Stimulated activated CD8-positive, alpha-beta memory T cell treated with anti-CD3 and anti-CD28 coated beads, Interleukin-7, amount 100 ng/mL, for 4 hours (primary cell): ENCODE results near the gene KIF26B.

ENCODE experiments used
- DNase-seq, 2 donors: peaks; one replicate each; pipeline ENCODE4 v3.0.0-alpha.2; 2020; ENCODE audit warnings: low read depth in 2 of 2

KIF26B gene

DNA sequence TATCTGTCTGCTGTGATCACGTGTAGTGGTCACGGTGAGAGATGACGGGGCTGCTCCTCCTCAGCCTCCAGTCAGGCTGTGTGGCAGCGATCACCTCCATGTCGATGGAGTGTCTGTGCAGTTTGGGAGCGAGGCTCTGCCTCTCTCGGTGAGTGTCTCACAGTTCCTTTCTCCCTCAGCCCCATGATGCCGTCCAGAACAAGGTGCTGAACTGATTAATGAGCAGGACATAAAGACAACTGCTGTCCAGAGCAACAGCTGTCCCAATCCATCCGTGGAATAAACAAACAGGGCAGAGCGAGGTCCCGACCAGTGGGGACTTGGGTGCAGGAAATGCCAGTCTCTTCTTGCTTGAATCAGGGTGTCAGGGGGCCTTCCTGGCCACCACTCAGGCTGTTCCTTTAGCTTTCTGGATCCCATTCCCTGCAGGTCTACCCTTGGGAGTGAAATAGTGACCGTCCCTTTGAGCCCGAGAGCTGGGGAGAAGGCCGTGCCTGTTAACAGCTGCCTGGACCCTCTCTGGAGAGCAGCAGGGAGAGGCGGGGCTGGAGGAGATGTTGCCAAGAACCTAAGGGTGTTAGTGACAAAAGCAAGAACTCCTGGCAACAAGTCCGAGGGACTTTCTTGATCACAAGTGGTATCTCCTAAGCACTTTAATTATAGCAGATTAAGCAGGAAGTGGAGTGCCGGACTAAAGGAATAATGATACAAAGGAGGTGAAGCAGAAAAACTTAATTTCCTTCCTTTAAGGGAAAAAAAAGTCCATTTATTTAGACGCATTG, 443.9 kb downstream of the KIF26B start:
- DNase-seq: no peak

DNA sequence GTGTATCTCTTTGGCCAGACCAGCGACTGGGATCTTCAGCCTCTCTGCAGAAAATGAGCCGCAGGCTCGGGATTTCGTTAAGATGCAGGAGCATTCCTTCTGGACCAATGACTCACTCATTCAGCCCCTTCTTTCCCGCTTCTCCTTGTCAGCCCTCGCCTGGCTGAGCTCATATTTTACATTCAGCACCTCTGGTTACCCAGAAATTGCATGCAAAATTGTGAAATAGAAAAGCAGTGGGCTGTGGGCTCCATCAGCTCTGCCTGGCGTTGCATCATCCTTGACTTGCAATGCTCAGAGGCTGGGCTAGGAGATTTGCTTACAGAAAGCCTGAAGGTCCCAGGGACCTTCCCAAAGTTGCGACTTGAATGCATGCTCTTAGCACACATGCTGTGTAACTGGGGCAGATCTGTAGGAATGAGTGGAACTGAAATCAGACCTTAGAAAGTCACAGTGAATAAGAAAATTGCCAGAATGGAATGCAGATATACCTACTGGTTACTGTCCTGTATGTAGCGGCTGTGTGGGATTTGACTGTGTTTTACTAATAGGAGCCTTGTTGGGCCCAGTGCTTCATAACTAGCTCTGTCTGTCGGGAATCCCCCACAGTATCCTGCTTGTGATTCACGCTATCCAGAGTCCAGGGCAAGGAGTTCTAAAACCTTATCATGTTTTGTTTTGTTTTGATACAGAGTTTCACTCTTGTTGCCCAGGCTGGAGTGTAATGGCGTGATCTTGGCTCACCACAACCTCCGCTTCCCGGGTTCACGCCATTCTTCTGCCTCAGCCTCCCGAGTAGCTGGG, 444.8 kb downstream of the KIF26B start:
- no peak for DNase-seq

- no peak for DNase-seq
These were observed 445.9 kb downstream of the KIF26B start for GRCh38 chr1:245600658-245601057.

DNA sequence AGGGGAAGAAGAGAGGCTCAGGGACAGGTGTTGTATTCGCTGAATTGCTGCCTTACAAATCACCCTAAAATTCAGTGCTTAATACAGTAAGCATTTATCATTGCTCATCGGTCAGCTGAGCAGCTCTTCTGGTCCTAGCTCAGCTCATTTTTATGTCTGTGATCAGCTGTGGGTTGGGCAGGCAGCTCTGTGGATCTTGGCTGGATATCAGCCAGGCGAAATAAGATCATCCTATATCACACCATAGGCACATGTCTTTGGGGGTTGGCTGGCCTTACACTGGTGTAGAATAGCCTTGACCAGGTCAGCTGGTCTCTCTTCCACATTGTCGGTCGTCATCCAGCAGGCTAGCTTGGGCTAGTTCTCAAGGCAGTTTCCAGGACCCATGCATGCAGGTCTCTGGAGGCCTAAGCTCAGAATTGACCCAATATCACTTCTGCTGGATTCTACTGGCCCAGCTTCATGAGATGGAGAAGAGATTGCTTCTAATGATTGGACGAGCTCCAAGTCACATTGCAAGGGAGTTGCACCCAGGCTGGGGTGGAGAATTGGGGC, 448.6 kb downstream of the KIF26B start:
- no peak for DNase-seq

DNA sequence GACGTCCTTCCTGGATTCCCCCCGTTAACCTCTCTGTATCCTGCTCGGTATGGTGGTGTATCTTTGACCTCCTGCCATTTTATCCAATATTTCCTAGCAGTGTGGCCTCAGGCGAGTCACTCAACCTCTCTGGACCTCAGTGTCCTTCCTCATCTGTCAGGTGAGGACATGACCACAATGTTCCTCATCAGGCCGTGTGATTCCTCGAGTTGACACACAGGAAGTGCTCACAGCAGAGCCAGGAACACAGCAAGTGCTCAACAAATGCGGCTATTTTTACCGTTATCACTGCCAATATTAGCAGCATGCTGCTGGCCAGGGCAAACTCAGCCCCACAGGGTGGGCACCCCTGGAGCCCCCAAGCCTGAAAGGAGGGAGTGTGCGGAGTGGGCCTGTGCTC, 450.2 kb downstream of the KIF26B start:
- no peak for DNase-seq

DNA sequence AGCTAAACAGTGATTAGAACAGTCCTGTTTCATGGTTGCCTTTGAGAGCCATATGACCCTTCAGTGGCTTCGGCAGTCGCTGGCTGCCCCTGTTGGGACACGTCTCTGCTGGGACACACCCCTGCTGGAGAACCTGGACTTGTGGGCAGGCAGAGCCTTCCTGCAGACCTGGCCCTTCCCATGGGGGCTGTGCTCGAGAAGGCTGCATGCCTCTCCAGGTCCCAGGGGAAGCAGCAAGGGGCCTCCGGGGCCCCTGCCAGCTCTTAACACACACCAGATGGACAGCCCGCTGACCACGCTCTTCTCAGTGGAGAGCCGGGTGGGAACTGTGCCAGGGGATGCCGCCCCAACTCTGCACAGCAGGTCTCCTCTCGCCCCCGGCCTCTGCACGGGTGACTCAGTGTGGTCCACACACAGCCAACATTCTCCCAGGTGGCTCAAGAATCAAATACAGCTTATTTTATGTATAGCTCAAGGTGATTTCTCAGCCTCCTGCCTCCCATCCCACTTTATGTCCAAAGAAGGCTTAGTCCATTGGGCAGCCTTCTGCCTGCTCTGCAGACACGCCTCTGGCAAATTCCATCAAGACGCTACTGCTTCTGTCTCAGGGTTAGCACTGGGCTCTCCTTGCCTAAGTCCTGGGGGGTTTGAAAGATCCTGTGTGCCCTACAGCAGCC, 450.8 kb downstream of the KIF26B start:
- DNase-seq: no peak

DNA sequence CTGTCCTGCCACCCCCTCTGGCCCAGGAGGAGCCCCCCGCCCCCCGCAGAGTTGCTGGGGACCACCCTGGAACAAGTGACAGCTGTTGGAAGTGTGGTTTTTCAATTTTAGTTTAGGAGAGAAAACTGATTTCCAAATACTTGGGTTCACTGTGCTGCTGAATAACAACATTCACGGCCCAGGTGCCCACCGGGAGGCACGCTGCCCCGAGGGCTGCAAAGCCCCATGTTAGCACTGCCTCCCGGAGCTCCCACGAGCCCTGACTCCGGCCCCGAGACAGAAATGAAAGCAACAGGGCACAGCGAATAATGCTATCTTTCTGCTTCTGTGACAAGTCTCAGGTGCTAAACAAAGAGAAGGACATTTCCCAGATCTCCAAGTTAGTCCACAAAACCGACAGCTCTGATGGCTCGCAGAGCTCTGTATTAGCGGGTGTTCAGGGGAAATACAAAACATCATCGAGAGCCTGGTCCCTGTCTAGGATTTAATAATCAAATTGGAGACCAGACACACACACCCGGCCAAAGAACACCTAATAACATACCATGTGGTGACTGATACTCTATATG, 451.5 kb downstream of the KIF26B start:
- no peak for DNase-seq

GRCh38 chr1:245608271-245608670, 453.5 kb downstream of the KIF26B start:
- DNase-seq: no peak

DNA sequence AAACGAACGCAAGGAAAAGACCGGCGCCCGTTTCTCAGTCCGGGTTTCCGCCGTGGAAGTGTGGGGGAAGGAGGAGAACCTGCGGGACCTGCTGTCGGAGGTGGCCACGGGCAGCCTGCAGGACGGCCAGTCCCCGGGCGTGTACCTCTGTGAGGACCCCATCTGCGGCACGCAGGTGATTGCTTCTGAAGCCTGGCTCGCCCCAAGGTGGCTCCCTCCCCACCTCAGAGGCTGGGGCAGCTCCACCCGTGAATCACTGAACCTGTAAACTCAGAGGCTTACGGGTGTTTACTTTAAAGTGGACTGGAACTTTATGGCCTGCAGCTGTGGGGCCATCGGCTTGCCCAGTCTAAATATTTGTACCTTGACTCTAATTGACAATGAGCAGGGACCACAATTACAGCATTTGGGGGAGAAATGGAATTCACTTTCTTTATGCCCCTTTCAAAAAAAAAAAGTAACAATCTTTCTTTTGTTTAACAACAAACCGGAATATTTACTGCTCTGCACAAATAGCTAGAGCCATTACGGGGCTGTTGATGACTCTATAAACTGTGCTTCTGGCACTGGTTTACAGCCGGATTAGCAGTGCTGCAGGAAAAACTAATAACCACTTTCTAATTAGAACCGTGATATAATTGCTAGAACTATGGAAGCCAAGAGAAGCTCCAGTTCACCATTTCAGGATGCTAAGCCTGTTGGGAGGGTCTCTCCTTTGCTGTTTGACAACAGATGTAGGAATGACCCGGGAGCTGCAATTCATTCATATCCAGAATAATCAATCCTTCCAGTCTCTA, 454.8 kb downstream of the KIF26B start:
- DNase-seq: no peak

- no peak for DNase-seq
These were observed 456.5 kb downstream of the KIF26B start for GRCh38 chr1:245611251-245611650.

DNA sequence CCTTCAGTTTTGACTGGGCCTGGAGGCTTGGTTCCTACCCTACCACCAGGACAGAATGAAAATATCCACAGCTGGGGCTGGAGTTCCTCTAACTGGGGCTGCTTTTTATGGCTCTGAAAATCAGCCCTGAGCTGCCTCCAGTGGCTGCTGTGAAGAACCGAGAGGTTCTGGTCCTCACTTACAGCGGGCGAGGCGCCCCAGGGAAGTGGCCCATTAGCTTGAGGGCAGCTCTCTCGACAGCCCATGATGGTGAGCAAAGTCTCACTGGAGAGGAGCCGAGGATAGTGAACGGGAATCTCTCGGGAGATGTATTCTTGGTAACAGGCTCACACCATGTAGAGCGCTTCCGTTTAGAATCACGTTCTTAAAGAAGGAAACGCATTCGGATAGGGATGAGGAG, 459.7 kb downstream of the KIF26B start:
- no peak for DNase-seq

DNA sequence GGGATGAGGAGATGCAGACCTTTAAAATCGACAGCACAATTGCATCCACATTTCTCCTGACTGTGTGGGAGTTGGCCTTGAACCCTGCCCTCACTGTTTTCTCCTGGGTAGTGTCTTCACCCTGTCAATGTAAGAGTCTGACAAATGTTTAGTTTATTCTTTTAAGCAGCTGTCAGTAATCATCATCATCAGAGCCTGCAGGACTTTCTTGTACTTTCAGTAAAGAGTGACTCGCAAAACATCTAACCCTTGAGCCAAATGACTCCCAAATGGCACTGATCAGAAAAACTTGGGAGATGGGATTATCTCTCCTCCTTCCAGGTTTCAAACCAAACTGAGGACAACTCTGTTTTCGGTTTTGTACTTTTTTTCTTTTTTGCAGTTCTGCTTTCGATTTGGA, 460.2 kb downstream of the KIF26B start:
- DNase-seq: no peak

GRCh38 chr1:245621589-245621988, 466.8 kb downstream of the KIF26B start:
- DNase-seq: no peak

DNA sequence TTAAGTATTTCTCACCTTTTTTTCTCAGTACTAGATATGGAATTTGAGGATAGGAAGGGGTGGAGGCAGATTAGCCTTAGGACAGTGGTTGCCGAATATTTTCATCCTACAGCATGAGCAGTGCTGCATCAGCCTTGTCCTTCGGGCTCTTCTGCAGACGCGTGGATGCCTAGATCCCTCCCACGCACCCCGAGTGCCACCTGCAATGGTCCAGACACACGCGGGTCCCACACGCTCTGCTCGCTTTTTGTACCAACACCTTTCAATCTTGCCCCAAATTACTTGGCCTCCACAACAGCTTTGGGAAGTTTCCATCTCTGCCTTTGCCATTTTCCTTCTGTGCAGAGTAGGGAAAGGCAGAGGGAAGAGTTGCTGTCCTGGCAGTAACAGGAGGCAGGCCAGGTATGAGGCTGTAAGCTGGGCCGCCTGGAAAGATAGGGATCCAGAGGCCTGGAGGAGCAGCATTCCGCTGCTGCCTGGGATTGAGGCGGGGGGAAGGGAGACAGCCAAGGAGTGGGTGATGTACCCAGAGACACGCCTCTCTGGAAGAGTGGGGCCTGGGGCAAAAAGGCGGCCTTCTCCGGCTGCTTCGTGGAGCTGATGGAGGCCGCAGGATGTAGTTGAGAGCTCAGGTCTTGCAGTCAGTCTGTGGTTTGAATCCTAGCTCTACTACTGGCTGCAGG, 467.7 kb downstream of the KIF26B start:
- no peak for DNase-seq

DNA sequence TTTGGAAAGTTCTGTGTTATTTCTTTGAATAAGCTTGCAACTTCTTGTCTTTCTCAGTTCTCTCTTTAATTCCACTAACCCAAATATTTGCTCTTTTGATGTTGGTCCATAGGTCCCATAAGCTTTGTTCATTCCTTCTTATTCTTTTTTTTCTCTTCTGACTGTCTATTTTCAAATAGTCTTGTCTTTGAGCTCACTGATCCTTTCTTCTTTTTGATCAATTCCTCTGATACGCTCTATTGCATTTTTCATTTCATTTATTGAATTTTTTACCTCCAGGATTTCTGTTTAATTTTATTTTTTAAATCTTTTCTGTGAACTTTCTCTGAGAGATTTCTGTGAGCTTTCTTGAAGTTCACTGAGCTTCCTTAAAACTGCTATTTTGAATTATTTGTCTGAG, 486.6 kb downstream of the KIF26B start:
- DNase-seq: no peak

GRCh38 chr1:245645406-245645805, 490.6 kb downstream of the KIF26B start:
- DNase-seq: no peak

- DNase-seq: no peak
These were observed 491.1 kb downstream of the KIF26B start for GRCh38 chr1:245645894-245646293.

DNA sequence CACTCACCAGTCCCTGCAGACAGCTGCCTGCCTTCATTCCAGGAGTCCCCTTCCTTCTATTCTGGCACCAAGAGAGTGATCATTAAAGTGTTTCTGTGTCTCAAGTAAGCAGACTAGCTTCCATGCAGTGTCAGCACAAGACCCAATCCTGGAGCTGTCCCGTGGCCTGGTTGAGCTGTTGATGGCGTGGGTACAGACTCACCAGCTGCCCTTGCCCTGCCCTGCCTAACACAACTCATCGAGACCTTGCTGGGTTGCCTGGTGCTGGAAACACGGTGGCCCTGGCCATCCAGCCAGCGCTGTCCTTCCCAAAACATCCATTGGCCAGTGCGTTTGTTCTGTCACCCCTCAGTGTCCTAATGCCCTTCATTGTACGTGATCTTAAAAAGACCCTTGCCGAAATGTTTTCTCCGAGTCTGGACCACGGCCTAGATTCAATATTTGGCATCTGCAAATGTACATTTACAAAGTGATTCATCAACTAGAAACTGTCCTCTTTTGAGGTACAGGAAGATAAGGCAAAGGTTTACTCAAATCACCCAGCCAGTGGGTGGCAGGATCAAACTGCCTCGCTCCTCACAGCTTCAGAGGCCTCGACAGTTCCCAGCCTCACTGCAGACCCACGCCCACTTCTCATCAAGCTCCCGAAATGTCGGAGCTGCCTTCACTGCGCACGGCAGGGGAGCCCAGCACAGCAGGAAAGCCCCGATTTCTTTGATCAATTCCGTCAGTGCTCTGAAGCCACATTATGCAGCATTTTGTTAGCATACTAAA, 494.2 kb downstream of the KIF26B start:
- no peak for DNase-seq

GRCh38 chr1:245649666-245650065, 494.9 kb downstream of the KIF26B start:
- DNase-seq: no peak

DNA sequence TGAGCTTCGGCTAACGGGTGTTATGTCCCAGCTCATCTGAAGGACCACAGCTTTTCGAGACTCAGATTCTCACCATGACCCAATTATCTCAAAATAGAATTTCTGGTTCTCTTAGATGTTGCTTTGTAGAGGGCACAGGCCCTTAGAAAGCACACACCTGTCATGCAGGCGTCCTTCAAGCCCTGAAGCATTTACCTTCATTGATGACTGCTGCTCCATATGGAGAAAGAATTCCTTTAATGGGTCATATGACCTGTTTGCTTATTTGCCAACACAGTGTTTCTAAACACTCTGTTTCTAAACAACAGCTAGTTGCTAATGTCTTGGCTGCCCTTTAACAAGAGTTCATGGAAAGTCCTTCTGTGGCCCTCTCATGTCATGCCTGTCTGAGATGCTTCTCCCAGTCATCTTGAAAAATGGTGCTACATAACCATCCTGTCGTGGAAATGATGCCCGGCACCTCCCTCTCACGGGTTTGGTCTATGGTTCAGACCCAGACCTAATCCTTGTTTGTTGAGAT, 495.7 kb downstream of the KIF26B start:
- no peak for DNase-seq
